Gastrocnemius medialis (tissue), 4 donors: ENCODE results near the gene HOXD9. TPM values are rescaled to one million over a fixed set of nuclear protein-coding genes. Genes with fewer than 3 reads are reported as not detected.

Experiments used
- ATAC-seq, 2 donors: fragments of 150-250 bp; one replicate each; pipeline ENCODE4 v1.9.1; 2016
- DNase-seq, 2 donors: peaks; one replicate each; pipeline ENCODE4 v3.0.0-alpha.2; 2019
- H3K27ac ChIP-seq, 4 donors: fragments of 200-600 bp; sonication (generic); 1 replicate in 1 of 4; 2 replicates in 3 of 4; pipeline ENCODE4 v1.5.1; 2016 to 2018; ENCODE audit warnings: mild to moderate bottlenecking in 2 of 4, moderate library complexity in 1 of 4
- H3K27me3 ChIP-seq, 3 donors: fragments of 200-600 bp; sonication (generic) in 2 of 3; 1 replicate in 1 of 3; 2 replicates in 2 of 3; pipeline versions ENCODE4 v1.5.1 to v1.6.0; 2016 to 2019; ENCODE audit warnings: mild to moderate bottlenecking in 1 of 3, moderate library complexity in 1 of 3
- H3K36me3 ChIP-seq, 2 donors: fragments of 200-600 bp; sonication (generic) in 1 of 2; one replicate each; pipeline ENCODE4 v1.5.1; 2017 to 2018
- H3K4me1 ChIP-seq, 2 donors: fragments of 200-600 bp; sonication (generic) in 1 of 2; one replicate each; pipeline ENCODE4 v1.5.1; 2016 to 2017; ENCODE audit warnings: mild to moderate bottlenecking in 2 of 2
- H3K4me3 ChIP-seq, 4 donors: fragments of 200-600 bp; sonication (generic) in 3 of 4; 1 replicate in 1 of 4; 2 replicates in 3 of 4; pipeline ENCODE4 v1.5.1; 2016 to 2019; ENCODE audit warnings: mild to moderate bottlenecking in 2 of 4
- H3K9me3 ChIP-seq, 3 donors: fragments of 200-600 bp; sonication (generic) in 2 of 3; 1 replicate in 1 of 3; 2 replicates in 2 of 3; pipeline ENCODE4 v1.5.1; 2016 to 2019
- POLR2A ChIP-seq, 2 donors: fragments of 450-650 bp; IDR thresholded peaks; one replicate each; pipeline ENCODE4 v1.6.1; 2017; ENCODE audit warnings: antibody characterized with exemption in 2 of 2, mild to moderate bottlenecking in 2 of 2, moderate library complexity in 2 of 2
- in situ Hi-C, 4 donors: fragments of 200-750 bp; cut with MboI; loops; one replicate each; pipeline versions ENCODE4 v1.15.0 to v1.8.0; 2017; ENCODE audit warnings: low sequenced_read_pairs in 4 of 4
- intact Hi-C: fragments of 100-400 bp; cut with DNase I; formaldehyde crosslinking; loops from one replicate; pipeline ENCODE4 v1.15.1; 2023; ENCODE audit warnings: low total_unique reads
- total RNA-seq, 4 donors: library from RNA; depleted of rRNA; stranded (reverse); fragments of >200 nt; gene quantifications; one replicate each; pipeline versions ENCODE4 v1.1.0 to v1.2.3, GENCODE V29; 2016
- TF ChIP-seq, protein P1 (sequence below), 5 experiments: fragments of 450-650 bp in 3 of 5; fragments of 200-600 bp in 2 of 5; sonication (generic) in 2 of 5; IDR thresholded peaks in 4 of 5; conservative IDR thresholded peaks in 1 of 5; 1 replicate in 4 of 5; 2 replicates in 1 of 5; pipeline ENCODE4 v1.5.1; 2016 to 2019; ENCODE audit warnings: antibody characterized with exemption in 5 of 5, mild to moderate bottlenecking in 3 of 5, moderate library complexity in 3 of 5

HOXD9 gene
- total RNA-seq, 4 donors from 2014 or later: 0.33 to 1.8 (median 0.78) TPM

DNA sequence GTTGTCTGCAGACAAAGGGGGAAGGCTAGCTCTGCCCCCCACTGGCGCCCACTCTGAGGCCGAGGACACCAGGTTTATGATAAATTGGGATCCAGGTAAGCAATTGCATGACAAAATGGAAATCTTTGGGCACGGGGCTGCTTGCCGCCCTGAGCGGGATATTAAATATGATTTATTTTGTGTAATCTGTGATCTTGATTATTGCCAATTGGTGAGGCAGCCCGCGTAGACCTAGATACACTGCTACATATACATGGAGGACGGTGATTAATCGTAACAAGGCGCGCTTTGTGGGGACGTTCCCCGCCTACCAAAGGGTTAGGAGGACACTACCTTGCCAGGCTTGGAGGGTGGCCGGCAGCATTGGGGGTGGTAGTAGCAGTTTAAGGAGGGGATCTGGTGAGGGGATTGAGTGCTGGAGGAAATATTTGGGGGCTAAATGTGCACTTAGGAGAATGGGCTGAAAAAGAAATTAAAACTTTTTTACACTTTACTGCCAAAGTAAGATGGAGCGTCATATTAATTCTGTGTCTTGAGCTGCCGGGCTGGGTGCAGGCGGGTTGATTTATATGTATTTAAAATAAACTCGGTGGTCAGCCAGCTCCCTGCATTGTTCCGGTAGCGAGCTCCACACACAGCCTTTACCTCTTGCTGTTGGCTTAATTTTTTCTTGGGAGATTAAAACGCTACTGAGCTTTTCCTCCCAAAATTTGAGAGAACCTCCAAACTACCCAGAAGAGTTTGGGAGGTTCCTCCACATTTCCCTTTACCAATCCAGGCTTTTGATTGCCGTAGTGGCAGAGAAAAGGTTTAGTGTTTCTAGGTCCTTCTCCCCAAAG is 38.7 kb downstream of the HOXD9 start:
- peak overlapping the region in 1 of 4 donors; percentile 51 for H3K4me3 ChIP-seq
- intact Hi-C loops: no loop called here
- no peaks in the 10 kb centered on the region for H3K36me3 ChIP-seq
- H3K4me1 ChIP-seq: peaks cover 4 to 5% of the 10 kb centered on the region in 2 donors
- in situ Hi-C loops: no loop called here
- no peak for TF ChIP-seq POLR2A (IDR thresholded peaks at IDR 0.05)
- TF ChIP-seq, protein P1, sequence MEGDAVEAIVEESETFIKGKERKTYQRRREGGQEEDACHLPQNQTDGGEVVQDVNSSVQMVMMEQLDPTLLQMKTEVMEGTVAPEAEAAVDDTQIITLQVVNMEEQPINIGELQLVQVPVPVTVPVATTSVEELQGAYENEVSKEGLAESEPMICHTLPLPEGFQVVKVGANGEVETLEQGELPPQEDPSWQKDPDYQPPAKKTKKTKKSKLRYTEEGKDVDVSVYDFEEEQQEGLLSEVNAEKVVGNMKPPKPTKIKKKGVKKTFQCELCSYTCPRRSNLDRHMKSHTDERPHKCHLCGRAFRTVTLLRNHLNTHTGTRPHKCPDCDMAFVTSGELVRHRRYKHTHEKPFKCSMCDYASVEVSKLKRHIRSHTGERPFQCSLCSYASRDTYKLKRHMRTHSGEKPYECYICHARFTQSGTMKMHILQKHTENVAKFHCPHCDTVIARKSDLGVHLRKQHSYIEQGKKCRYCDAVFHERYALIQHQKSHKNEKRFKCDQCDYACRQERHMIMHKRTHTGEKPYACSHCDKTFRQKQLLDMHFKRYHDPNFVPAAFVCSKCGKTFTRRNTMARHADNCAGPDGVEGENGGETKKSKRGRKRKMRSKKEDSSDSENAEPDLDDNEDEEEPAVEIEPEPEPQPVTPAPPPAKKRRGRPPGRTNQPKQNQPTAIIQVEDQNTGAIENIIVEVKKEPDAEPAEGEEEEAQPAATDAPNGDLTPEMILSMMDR (IDR thresholded peaks at IDR 0.05 in 4 of 5, conservative IDR thresholded peaks at IDR 0.05 in 1 of 5): no peak
- H3K9me3 ChIP-seq: no peaks in the 10 kb centered on the region
- no peak for ATAC-seq
- peaks cover 52 to 90% (median 88%) of the 10 kb centered on the region in 3 donors for H3K27me3 ChIP-seq
- no peak overlapping the region for H3K27ac ChIP-seq
- no peak for DNase-seq

DNA sequence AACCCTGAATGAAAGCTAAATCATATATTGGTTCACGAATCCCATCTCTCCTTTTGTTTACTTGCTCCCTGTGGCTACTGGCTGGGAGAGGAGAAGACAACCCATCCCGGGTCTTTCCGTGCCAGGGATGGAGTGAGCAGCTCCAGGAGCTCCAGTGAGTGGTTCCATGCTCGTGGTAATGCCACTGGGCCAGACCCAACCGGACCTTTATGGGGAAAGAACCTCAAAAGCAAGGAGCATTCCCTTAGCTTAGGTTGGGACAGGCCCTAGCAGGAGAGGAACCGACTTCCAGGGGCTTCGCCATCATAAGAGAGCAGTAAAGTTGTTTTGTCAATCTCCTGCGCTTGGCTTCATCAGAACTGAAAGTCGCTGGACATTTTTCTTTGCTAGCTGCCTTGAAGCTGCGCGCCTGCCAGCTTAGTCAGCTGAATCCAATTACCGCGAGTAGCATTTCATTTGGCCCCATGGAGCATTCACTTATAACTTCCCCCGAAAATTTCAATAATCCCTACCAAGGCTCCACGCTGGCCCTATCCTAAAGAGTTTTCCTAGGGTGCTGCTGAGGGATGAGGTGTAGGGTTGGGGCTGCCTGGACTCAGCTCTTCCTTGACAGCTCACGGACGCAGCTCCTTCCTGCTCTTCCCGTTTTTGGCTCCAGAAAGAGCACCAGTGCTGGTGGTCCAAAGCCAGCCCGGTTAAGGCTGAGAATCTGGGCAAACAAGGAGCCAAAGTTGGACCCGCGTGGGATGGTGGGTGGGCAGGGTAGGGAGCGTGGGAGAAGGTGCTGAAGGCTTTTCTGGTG is 39.5 kb downstream of the HOXD9 start:
- in situ Hi-C loops: no loop called here
- Histone ChIP-seq H3K4me1 (peaks cover 4 to 5% of the 10 kb centered on the region in 2 donors), H3K27ac (no peak overlapping the region), H3K4me3 (peak overlapping the region in 3 of 4 donors; percentile 6 to 23 (median 16)), H3K27me3 (peaks cover 45 to 84% (median 81%) of the 10 kb centered on the region in 3 donors), H3K36me3 (no peaks in the 10 kb centered on the region), H3K9me3 (no peaks in the 10 kb centered on the region)
- TF ChIP-seq, protein P1 (IDR thresholded peaks at IDR 0.05 in 4 of 5, conservative IDR thresholded peaks at IDR 0.05 in 1 of 5): no peak
- TF ChIP-seq POLR2A (IDR thresholded peaks at IDR 0.05): no peak
- DNase-seq: no peak
- no peak for ATAC-seq
- intact Hi-C loops: no loop called here

DNA sequence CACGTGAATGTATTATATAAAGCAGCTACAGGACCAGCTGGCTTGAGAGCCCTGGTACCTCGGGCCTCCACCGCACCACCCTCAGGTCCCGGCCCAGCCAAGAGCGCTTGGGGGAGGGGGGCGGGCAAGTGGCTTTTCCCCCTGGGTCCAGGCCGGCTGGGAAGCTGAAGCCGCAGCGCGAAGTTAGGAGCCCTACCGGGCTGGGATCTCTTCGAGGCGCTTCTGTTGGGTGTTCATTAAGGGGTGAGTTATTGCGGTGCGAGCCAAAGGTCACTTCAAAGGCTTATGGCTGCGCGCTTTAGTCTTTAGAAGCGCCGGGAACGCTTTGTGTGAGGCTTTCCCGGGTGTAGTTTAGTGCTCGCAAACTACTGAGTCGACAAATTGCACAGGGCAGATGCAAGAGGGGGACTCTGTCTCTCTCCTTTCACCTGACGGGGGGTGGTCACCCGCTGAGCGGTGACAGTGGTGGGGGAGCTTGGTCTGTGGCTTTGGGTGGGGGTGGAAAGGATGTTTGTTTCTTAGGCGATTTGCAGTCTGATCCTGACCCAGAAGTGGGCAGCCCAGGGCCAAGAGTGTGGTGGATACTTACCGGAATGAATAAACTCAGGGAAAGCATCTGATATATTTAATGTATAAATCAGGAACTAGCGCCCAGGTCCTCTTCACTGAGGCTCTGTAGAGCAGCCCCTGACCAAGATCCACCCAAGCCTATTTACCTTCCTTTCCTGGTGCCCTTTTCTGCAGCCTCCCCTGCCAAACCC is 40.6 kb downstream of the HOXD9 start:
- H3K4me1 ChIP-seq: peaks cover 0 to 5% of the 10 kb centered on the region in 2 donors
- DNase-seq (no peak), ATAC-seq (no peak)
- in situ Hi-C loops (no loop called here), intact Hi-C loops (no loop called here)
- peak overlapping the region in 1 of 4 donors; percentile 23 for H3K4me3 ChIP-seq
- H3K27me3 ChIP-seq: peaks cover 37 to 73% (median 73%) of the 10 kb centered on the region in 3 donors
- H3K27ac ChIP-seq: no peak overlapping the region
- no peaks in the 10 kb centered on the region for H3K36me3 ChIP-seq
- TF ChIP-seq, protein P1 (IDR thresholded peaks at IDR 0.05 in 4 of 5, conservative IDR thresholded peaks at IDR 0.05 in 1 of 5): no peak
- no peak for TF ChIP-seq POLR2A (IDR thresholded peaks at IDR 0.05)
- H3K9me3 ChIP-seq: no peaks in the 10 kb centered on the region

DNA sequence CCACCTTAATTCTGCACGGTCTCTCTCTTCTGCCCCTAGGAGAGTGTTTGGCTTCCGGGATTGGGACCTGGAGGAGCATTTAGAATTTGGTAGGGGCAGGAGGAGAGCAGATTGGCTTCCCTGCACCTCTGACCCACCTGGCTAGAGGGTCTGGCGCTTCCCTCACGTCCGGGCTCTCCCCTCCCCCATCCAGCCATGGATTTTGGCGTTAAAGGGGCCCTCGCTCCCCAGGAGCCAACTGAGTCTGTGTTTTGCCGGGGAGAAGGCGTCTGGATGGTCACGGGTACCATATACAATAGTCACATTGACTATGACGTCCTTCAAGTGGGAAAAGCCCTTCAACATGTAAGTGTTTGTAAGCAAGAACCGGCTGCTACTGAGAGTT is 41.1 kb downstream of the HOXD9 start:
- in situ Hi-C loops (no loop called here), intact Hi-C loops (no loop called here)
- Histone ChIP-seq H3K4me1 (peaks cover 0 to 5% of the 10 kb centered on the region in 2 donors), H3K9me3 (no peaks in the 10 kb centered on the region), H3K4me3 (no peak overlapping the region), H3K27me3 (peaks cover 34 to 69% (median 69%) of the 10 kb centered on the region in 3 donors), H3K36me3 (no peaks in the 10 kb centered on the region), H3K27ac (no peak overlapping the region)
- ATAC-seq (no peak), DNase-seq (no peak)
- TF ChIP-seq POLR2A (IDR thresholded peaks at IDR 0.05): no peak
- TF ChIP-seq, protein P1 (IDR thresholded peaks at IDR 0.05 in 4 of 5, conservative IDR thresholded peaks at IDR 0.05 in 1 of 5): no peak
